Ramos (cell line): Measurements from ENCODE around the gene CCNJL.
"Not testable (repeated sequence)": the region's sequence is repeated elsewhere in the genome, so short reads cannot be mapped to it uniquely, and the experiment has no call there.

Experiments
- in situ Hi-C: fragments of 300-500 bp; cut with MboI; formaldehyde crosslinking; loops from one replicate; pipeline ENCODE4 v1.14.3; 2022; ENCODE audit warnings: low sequenced_read_pairs; ENCODE audit not compliant: unreplicated experiment

The CCNJL gene, protein sequence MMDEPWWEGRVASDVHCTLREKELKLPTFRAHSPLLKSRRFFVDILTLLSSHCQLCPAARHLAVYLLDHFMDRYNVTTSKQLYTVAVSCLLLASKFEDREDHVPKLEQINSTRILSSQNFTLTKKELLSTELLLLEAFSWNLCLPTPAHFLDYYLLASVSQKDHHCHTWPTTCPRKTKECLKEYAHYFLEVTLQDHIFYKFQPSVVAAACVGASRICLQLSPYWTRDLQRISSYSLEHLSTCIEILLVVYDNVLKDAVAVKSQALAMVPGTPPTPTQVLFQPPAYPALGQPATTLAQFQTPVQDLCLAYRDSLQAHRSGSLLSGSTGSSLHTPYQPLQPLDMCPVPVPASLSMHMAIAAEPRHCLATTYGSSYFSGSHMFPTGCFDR

DNA sequence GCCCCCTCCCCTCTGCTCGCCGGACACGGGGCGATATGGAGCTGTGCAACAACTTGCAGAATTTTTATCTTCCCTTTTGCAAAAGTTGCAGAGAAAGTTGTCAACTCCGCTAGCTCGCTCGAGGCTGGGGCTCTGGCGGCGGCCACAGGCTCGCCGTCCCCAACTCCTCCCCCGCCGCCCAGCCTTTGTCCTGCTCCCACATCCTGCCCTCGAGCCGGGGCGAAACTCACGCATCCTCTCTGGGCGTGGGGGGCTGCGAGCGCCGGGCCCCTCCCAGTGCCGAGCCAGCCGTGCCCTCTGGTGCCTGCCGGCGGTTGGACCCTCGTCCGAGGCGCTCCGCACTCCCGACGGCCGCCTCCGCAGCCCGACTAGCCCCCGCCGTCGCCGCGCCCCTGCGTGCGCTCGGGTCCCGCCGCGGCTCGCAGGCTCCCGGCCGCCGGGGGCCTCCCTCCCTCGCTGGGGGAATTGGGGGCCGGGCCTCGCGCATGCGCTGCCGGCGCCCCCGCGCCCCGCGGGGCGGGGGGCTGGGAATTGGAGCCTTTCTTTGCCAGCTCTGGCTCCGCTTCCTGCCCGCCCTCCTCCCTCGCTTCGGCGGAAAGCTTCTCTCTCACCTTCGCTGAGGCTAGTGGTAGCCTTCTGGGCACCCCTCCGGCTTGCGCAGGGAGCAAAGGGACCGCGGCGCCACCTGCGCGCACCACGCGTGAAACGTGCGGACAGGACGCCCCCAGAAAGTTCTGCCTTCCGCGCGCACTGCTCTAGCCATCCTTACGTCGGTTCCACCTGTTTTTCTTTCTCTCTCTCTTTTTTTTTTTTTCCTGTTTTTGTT lies at the start of gene CCNJL:
TSS of gene CCNJL (minus strand) at position 431 of the 826 bp plus-strand sequence. CDS start 641 bp downstream, outside the sequence.
- in situ Hi-C loops: no loop called here

DNA sequence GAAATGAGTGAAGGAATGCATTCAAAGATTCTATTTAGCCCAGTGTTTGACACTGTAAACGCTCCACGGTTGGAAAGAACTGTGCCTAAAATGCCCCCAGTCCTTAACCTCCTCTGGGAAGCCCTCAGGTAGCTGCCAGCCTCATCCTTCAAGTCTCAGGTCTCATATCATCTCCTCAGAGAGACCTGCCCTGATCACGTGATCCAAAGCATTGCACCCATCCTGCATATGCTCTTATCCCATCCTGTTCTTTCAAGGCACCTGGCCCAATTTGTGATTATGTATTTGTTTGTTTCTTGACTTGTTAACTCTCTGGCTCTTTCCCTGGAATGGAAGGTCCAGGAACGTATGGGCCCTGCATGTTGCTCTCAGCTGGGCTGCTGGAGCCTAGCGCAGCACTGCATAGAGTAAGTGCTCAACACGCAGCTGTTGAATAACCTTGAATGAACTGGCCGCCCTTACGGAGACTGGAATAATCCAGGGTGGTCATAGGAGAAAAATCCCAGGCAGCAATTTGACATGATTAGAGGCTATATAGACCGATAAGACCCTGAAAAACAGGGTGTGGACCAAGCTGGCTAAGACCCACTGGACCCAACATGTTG lies 49.4 kb upstream of the CCNJL start:
- in situ Hi-C loops: no loop called here

DNA sequence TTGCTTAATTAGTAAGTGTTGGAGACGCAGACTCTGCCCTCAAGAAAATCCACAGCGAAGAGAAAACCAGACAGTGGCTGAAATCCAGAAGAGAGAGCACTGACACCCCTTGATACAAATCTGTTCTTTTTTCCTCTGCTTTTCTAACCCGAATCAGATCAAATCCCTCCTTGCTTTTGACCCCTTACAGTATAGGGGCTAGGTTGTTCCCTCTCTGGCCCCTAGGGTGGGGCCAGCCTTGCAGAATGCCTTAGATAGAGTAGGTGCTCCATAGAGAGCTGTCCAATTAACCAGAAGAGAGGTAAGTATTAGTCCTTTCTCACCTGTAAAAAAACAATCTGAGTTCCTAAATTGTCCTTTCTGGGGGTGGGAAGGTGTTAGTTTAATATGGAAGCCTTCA lies 47.9 kb upstream of the CCNJL start:
- in situ Hi-C loops: no loop called here

DNA sequence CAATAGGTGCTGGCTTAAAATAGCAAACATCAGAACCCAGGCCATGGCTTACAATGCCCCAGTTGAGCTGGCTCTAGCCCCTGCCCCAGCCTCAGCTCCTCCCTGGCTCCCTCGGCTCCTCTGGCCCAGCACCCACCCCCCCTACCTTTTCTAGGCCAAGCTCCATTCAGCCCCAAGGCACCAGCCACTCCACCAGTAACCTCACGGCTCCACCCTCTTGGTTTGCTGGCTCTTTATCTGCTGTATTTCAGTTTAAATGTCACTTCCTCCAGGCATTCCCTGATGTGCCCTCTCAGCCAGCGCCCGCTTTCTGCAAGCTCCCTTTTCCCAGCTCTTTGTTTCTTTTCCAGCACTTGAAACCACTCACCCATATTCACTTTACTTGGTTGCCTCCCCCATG lies 47.5 kb upstream of the CCNJL start:
- in situ Hi-C loops: no loop called here

DNA sequence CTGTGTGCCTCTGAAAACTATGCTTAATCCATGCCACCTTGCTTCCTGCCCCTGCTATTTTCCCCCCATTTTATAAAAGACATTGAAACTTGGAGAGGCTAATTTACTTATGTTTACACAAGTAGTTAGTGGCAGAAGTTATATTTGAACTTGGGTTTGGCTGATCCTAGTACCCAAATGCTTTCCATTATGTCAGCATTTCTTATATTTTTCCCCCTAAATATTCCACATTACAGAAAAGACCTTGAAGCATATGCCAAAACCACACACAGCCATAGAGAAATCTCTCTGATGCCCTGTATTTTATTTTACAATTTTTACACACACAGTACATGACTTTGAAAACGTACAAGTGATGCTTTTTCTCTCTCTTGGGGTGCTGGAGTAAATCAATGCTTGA lies 46.9 kb upstream of the CCNJL start:
- in situ Hi-C loops: no loop called here

DNA sequence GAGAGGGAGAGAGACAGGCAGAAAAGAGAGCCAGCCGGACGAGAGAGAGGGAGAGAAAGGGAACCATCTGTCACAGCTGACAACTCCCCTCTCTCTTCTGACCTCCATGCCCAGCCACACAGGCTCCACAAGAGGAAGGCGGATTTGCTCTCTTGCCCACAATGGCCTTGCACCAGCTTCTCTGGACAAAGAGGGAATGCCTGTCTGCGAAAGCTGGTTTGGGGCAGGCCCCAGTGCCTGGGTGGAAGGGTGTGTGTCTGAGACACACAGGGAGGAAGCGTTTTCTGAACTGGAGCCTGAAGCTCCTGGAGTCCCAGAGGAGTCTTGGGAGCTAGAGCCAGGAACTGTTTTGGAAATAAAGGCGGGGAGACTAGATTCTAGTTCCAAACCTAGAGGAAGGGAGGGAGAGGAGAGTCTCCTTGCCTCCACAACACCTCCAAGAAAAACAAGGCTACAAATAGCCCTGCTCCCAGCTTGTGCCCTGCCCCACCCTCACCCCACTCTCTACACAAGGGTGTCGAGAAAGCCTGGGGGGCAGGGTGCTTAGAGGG lies 45.6 kb upstream of the CCNJL start:
- in situ Hi-C loops: no loop called here

DNA sequence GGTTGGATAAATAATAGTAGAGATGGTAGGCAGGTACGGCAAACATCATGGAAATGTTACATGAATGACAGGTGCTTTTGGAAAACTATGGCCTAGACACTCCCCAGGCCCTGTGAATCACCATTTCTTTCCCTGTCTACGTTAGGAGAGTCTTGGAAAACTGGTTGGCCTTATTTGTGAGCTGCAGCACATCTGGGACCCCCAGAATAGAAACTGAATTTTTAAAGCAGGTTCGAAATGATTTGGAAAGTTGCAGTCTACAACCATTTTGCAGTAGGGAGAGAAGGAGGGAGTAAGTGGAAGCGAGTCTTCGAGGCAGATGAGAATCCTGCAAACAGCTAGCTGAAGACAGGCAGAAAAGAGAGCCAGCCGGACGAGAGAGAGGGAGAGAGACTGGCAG lies 45.0 kb upstream of the CCNJL start:
- in situ Hi-C loops: no loop called here

DNA sequence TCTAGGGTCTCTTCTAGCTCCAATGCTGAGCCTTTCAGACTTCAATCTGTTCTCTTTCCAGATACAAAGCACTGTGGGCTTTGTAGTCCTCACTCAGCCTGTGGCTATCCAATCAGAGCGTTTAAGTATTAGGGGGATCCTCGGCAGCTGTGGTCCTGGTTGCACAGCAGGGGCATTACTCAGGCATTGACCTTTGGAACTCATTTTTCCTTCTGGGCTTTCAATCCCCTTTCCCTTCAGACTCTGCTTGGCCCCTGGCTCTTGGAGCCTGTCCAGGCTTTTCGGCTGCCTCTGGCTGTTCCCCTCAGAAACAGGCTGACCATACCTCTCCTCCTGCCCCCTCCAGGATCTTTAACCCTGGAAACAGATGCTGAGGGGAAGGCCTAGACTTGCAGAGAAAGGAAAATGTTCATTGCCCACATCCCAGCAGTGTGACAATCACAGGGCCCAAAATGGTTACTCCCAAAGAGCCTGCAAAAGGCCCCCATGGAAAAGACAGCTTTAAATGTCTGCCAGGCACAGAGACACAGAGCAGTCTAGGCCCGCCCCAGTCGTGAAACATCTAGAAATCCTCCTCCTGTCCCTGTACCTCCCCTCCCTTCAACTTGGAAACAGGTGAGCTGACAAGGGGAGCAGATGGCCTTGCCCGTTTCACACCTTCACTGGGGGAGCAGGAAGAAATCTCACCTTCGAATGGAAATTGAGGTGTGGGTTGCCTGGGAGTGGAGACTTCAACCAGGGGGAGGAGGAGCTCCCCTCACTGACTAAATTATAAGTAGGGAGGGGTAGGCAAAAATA lies 44.4 kb upstream of the CCNJL start:
- in situ Hi-C loops: no loop called here

DNA sequence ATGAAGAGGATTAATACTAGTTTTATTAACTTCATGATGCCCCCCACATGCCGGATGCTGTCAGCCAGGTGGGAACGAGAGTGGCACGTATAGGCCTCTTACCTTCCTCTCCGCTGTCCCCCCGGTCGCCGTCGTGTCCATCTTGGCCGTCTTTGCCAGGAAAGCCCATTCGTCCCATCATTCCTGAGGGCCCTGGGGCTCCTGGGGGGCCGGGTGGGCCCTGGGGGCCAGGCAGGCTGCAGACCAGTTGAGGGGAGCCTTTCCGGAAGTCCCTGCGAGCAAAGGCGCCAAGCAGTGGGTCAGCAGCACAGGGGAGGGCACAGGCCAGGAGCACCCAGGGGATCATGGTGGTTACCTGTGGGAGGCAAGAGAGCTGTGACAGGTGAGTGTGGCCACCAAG lies 42.3 kb upstream of the CCNJL start:
- in situ Hi-C loops: no loop called here

DNA sequence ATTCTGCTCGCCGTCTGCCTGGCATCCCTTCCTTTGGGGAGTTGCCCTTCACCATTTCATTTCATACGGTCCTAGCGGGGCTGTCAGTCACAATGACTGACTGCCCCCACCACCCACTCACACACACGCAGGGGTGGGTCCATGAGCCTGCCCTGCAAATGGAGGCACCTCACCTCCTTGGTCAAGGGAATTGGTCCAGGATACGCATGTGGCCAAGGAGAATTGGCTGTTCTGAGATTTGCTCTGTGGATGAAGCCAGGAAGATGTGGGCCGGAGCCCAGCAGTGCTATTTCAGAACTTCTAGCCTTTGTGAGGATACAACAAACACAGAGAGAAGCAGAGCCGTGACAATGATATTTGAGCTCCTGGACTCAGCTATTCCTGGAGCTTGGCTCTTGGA lies 41.0 kb upstream of the CCNJL start:
- in situ Hi-C loops: no loop called here

DNA sequence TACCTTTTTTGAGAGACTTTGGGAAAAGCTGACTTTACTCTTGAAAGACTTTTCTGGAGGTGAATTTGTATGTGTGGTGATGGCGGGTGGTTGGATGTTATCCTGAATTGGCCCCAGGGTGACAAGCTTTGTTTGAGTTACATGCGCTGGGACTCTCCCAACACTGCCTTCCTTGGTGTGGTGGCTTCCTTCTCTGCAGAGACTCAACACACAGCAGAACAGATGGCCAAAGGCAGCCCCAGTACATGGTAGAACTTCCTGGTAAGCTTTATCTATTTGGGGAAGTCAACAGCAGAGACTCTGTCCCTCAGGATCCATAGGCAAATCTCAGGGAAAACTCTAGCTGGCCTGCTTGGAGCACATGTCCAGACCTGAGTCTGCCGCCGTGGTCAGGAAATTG lies 39.9 kb upstream of the CCNJL start:
- in situ Hi-C loops: no loop called here

DNA sequence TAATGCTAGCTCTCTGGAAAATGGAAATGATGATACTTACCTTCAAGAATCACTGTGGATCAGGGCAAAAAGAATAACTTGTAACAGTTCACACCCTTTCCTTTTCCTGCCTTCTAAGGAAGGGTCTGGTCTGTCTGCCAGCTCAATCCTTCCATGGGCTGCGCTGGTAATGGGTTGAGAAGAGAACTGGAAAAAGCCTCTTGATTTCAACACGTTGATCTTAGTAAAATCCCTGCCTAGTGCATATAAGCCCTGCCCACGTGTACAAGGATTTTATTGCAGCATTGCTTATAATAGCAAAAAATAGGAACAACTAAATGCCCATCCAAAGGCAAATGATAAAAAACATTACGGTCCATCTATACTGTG lies 37.6 kb upstream of the CCNJL start:
- in situ Hi-C loops: loop anchor here (5.0 kb wide), 1 partner anchor 328 kb away; no protein-coding TSS in a partner anchor

DNA sequence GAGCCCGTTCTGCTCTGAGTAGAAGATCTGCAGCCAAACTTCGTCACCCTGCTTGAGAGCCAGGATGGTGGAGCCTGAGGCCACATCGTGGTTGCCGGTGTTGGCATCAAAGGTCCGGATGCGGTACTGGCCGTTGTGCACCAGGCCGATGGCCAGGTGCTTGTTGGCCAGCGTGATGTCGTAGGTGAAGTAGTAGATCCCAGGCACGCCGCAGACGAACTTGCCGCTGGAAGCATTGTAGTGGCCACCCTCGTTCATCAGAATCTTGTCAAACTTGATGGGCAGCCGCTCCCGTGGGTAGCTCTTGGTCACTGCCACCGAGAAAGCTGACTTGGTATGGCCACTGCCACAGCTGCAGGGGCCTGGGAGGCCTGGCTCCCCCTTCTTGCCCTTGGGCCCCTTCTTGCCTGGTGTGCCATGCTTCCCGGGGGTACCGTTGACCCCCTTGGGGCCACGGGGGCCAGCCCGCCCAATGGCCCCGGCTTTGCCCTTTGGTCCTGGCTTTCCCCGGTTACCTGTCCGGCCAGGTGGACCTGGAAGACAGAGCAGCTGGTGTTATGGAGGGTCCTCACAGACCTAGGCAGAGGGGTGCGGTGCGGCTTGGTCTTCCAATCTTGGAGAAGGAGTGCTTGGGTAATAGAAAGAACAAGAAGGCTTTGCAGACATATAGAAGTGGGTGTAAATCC lies 37.0 kb upstream of the CCNJL start:
- in situ Hi-C loops: loop anchor here (5.0 kb wide), 1 partner anchor 327 kb away; no protein-coding TSS in a partner anchor

DNA sequence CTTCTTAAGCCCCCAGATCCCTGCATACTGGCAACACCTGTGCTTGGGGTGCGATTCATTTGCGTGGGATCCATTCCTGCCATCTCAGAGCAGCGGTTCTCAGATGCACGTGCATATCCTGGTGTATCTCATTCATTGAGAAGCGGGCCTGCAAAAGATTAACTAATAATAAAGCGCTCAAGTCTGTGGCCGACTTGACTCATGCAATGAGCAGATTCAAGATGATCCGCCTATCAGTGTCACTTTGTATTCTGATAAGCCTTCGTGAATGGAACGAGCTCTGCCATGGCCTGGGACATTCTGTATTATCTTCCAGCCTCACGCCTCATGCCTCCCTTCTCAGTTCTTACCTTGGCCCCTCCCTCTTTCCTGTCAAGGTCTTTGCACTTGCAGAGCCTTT lies 35.7 kb upstream of the CCNJL start:
- in situ Hi-C loops: loop anchor here (5.0 kb wide), 1 partner anchor 326 kb away; no protein-coding TSS in a partner anchor

DNA sequence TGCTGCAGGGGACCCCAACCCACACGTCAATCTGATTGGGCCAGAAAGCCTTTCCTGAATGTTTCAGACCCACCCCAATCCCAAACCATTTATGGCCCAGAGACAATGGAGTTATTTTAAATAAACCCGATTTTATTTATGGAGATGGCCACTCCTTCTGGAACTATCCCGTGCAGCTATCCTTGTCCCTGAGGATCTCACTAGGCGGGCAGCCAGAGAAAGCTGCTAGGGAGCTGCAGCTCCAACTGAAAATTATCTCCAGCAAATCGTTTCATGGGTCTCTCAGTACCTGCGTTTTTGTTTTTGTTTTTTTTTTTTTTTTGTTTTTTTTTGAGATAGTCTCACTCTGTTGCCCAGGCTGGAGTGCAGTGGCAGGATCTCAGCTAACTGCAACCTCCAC lies 35.1 kb upstream of the CCNJL start:
- in situ Hi-C loops: loop anchor here (5.0 kb wide), 1 partner anchor 325 kb away; no protein-coding TSS in a partner anchor

DNA sequence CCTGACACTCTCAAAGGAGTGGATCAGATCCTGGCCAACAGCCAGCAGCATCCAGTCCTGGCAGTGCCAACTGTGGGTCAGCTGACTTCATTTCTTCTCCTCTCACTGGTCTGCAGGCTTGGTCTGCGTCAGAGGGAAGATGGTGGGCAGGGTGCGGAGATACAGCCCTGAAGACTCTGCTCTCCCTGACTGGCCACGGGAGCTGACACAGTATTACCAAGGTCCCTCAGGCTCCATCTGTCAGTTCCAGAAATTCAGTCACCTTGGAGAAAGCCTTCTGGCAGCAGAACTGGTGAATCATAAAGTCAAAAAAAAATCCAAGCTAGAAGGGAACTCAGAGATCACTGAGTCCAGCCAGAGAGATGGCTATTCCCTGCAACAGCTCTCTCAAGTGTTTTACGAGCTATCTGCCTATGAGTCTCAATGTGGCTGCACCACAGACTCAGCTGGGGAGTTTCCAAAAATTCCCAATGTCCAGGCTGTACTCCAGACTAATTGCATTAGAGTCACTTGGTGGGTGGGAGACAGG lies 30.1 kb upstream of the CCNJL start:
- in situ Hi-C loops: no loop called here

DNA sequence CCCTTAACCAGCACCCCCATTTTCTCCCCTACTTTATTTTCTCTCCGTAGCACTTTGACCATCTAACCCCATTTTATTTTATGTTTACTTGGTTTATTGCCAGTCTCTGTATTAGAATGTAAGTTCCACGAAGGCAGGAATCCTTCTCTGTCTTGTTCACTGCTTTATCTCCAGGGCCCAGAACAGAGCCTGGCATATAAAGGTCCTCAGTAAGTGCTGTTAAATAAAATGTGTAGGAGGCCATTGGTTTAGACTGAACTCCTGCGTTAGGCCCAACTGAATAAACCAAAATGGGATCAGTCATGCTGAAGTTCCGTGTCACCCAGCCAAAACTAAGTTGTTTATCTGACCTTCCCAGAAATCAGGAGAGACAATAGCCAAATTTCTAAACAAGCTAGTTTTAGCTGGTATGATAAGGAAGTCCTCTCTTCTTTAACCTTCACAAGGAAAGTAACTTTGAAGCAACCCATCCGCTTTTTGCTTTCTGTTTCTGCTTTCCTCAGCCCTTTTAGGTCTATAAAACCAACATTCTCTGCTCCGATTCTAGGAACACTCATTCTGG lies 29.0 kb upstream of the CCNJL start:
- in situ Hi-C loops: no loop called here

DNA sequence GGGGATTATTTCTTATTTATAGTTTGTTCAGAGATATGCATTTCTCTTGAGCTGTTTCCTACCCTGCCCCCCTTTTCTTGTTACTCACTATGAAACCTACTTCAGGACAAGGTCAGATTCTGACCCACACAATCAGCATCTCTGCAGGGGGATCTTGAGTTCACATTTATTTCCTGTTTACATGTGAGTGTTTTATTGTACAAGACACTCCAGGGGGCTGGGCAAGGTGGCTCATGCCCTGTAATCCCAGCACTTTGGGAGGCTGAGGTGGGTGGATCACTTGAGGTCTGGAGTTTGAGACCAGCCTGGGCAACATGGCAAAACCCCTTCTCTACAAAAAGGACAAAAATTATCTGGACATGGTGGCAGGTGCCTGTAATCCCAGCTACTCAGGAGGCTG lies 28.1 kb upstream of the CCNJL start:
- in situ Hi-C loops: not testable (repeated sequence)
